Muscle layer of duodenum (tissue), 2 donors: Measurements from ENCODE around the gene LRRC32.

Source experiments
- H3K27ac ChIP-seq: one replicate; pipeline ENCODE4 v1.7.0; 2013; ENCODE audit warnings: mild to moderate bottlenecking, low read length
- H3K27me3 ChIP-seq: one replicate; pipeline ENCODE4 v1.7.0; 2013; ENCODE audit warnings: low read depth, mild to moderate bottlenecking, control low read depth, low read length
- H3K36me3 ChIP-seq, 2 donors: one replicate each; pipeline ENCODE4 v1.7.0; 2013; ENCODE audit warnings: low read length in 2 of 2, control low read depth in 1 of 2, mild to moderate bottlenecking in 1 of 2; ENCODE audit not compliant: insufficient read depth in 2 of 2, control insufficient read depth in 1 of 2
- H3K4me1 ChIP-seq, 2 donors: one replicate each; pipeline ENCODE4 v1.7.0; 2013; ENCODE audit warnings: low read length in 2 of 2, mild to moderate bottlenecking in 2 of 2, control low read depth in 1 of 2, moderate library complexity in 1 of 2; ENCODE audit not compliant: insufficient read depth in 2 of 2, control insufficient read depth in 1 of 2
- H3K4me3 ChIP-seq, 2 donors: one replicate each; pipeline ENCODE4 v1.7.0; 2013; ENCODE audit warnings: low read length in 2 of 2, low read depth in 1 of 2, mild to moderate bottlenecking in 1 of 2
- H3K9me3 ChIP-seq, 2 donors: one replicate each; pipeline ENCODE4 v1.7.0; 2013; ENCODE audit warnings: low read length in 2 of 2, control low read depth in 1 of 2, mild to moderate bottlenecking in 1 of 2; ENCODE audit not compliant: control insufficient read depth in 1 of 2
- donor health status: healthy.

LRRC32 gene

DNA sequence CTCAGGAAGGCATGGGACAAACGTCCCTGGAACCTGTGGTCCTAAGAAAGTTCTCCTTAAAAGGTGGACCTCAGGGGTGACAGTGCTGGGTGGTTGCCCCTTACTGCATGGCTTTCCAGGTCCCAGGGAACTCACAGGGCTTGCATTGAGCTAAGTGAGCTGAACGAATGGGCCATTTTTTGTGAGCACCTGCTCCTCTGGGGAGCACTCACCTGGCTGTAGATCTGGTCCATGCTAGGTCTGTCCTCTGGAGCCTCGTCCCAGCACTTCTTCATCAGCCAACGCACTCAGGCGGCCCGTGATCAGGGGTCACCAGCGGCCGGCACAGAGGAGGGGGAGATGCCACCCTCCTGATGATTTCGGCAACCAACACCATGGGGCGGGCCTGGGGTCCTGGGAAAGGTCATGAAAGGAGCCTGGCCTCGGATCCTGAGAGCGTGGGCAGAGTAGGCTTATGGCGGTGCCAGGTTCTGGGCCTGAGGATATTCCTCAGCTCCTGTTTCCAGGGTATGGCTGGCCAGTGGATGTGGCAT lies 36.8 kb upstream of the LRRC32 start:
- Histone ChIP-seq H3K4me1 (no peaks in the 10 kb centered on the region), H3K36me3 (no peaks in the 10 kb centered on the region), H3K27ac (no peak overlapping the region), H3K9me3 (peaks cover 0 to 10% of the 10 kb centered on the region in 2 donors), H3K4me3 (no peak overlapping the region), H3K27me3 (no peaks in the 10 kb centered on the region)

DNA sequence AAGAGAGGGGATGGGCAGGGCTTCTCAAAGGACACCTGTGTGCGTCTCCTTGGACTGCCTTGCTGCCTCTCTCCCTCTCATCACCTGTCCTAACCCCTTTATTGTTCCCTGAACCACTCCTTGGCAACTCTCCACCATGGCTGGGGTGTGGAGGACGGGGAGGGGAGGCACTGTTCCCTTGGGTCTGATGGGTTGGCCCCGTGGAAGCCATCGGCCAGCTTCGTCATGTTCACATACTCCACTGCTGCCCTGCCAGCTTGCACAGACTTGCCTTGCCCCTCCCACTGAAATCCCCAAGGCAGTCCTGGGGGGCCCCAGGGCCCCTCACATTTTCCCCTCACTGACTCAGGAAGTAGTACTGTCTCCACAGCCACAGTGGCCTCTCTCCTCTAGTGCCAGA lies 36.1 kb upstream of the LRRC32 start:
- Histone ChIP-seq H3K4me1 (no peaks in the 10 kb centered on the region), H3K9me3 (peaks cover 0 to 10% of the 10 kb centered on the region in 2 donors), H3K27ac (no peak overlapping the region), H3K4me3 (no peak overlapping the region), H3K36me3 (no peaks in the 10 kb centered on the region), H3K27me3 (no peaks in the 10 kb centered on the region)

DNA sequence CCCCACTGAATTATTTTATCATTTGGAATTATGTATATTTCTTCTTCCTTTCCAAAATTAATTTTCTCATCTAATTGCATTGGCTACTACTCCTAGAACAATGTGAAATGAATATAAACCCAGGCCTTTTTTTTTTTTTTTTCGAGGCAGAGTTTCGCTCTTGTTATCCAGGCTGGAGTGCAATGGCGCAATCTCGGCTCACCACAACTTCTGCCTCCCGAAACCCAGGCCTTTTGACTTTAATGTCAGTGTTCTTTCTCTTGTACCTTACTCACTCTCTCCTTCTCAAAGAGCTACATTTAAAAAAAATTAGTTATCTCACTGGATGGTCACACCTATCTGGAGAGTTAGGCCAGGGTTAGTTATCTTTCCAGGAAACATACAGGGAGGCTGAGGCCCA lies 35.3 kb upstream of the LRRC32 start:
- H3K9me3 ChIP-seq: peaks cover 0 to 10% of the 10 kb centered on the region in 2 donors
- no peak overlapping the region for H3K27ac ChIP-seq
- no peaks in the 10 kb centered on the region for H3K27me3 ChIP-seq
- peaks cover 0 to 3% of the 10 kb centered on the region in 2 donors for H3K4me1 ChIP-seq
- H3K4me3 ChIP-seq: no peak overlapping the region
- H3K36me3 ChIP-seq: no peaks in the 10 kb centered on the region

DNA sequence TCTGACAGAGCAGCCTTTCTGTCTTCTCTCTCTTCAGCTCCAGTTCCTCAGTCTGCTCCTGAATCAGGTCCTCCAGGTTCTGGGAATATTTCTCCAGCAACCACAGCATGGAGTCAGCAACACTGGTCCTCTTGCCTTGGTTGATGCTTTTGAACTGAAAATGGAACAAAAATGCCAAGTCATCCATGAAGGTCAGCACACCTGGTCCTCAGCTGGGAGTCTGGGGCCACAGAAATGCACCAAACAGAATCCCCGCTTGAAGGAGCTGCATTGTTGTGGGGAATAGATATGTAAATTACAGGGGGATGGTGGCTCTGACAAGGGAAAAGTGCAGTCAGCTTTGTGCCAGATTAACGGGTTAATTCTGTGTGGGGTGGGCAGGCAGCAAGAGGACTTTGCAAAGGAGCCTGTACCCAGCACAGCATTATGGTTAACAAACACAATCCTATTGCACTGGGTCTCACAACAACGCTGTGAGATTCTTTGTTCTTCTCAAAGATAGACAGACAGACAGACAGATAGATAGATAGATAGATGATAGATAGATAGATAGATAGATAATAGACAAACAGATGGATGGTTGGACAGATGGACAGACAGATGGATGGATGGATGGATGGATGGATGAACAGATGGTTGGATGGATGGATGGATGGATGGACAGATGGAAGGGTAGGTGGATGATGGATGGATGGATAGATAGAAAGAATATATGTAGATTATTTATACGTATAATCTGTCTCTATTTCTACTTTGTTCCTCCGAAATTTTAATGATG lies 33.8 kb upstream of the LRRC32 start:
- no peak overlapping the region for H3K4me3 ChIP-seq
- H3K4me1 ChIP-seq: peaks cover 0 to 5% of the 10 kb centered on the region in 2 donors
- no peaks in the 10 kb centered on the region for H3K36me3 ChIP-seq
- H3K9me3 ChIP-seq: peaks cover 0 to 10% of the 10 kb centered on the region in 2 donors
- no peak overlapping the region for H3K27ac ChIP-seq
- no peaks in the 10 kb centered on the region for H3K27me3 ChIP-seq

DNA sequence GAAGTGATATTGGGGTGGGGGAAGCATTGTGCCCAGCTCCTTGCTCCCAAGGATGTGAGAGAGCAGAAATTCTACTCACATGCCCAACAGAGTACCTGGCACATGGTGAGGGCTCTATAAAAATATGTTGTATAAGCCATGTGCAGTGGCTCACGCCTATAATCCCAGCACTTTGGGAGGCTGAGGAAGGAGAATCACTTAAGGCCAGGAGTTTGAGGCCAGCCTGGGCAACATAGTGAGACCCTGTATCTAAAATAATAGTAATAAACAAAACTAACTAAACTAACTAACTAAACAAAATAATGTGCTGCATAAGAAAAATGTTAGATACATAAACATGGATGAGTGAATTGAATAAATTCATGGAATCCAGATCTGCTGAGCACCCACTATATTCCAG lies 33.2 kb upstream of the LRRC32 start:
- Histone ChIP-seq H3K4me1 (peaks cover 0 to 5% of the 10 kb centered on the region in 2 donors), H3K9me3 (peaks cover 0 to 10% of the 10 kb centered on the region in 2 donors), H3K4me3 (no peak overlapping the region), H3K36me3 (no peaks in the 10 kb centered on the region), H3K27ac (no peak overlapping the region), H3K27me3 (no peaks in the 10 kb centered on the region)

DNA sequence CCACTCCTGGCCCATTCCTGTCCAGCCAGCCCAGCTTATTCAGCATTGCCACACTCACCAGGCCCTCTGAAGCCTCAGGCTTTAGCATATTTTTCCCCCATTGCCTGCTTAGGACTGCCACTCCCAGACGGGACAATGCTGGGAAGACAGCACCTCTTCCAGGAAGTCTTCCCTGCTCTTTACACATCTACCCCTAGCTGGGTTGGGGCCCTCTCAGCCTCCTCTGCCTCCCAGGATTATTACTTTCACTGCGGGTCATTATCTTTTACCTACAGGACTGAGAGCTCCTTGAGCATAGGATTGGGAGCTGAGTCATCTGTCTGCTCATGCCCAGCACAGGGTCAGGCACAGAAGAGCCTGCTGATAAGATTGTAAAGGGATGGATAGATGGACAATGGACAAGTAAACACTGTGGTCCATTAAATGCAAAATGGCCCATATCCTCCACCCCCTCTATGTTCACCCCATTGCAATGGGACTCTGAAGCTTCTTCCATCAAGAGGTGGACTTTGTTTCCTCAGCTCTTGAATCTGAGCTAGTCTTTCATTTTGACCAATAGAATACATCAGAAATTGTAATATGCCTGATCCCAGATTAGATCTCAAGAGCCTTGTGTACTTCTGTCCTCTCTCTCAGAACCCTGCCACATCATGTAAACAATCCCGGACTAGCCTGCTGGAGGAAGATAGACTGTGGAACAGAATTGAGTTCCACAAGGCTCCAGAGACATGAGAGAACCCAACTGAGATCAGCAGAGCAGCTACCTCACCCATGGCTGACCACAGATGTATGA lies 32.0 kb upstream of the LRRC32 start:
- no peaks in the 10 kb centered on the region for H3K27me3 ChIP-seq
- H3K4me3 ChIP-seq: no peak overlapping the region
- peaks cover 0 to 5% of the 10 kb centered on the region in 2 donors for H3K4me1 ChIP-seq
- no peaks in the 10 kb centered on the region for H3K36me3 ChIP-seq
- no peak overlapping the region for H3K27ac ChIP-seq
- H3K9me3 ChIP-seq: peaks cover 0 to 10% of the 10 kb centered on the region in 2 donors

DNA sequence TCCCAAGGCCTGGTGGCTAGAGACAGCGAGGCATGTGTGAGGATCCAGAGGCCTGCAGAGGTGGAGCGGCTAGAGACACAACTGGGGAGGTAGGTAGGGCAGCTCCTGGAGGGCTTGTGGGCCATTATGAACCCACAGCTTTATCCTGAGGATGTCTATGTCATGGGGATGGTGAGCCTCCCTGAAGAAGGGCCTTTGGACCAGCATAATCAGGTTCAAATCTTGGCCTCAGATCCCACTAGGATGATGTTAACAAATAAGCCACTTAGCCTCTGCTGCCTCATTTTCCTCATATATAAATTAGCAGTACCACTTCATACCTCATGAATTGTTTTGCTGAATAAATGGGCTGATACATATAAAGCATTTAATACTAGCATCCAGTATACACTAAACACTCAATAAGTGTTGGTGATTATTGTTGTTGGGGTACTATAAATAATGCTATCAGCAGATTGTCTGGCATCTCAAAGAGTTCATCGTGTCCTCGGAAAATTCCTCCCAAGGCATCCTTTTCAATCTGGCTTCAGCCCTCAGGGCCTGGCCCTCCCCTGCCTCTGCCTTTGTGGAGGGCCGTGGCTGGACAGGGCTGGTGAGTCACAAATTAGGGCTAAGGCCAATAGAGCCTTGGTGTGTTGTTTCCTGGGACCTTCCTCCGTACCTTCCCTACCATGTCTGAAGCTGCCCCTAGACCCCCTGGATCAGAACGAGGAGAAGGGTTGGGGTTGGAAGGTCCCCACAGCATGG lies 30.9 kb upstream of the LRRC32 start:
- Histone ChIP-seq H3K36me3 (no peaks in the 10 kb centered on the region), H3K4me3 (no peak overlapping the region), H3K27ac (no peak overlapping the region), H3K4me1 (peaks cover 0 to 5% of the 10 kb centered on the region in 2 donors), H3K27me3 (no peaks in the 10 kb centered on the region), H3K9me3 (peaks cover 0 to 10% of the 10 kb centered on the region in 2 donors)

DNA sequence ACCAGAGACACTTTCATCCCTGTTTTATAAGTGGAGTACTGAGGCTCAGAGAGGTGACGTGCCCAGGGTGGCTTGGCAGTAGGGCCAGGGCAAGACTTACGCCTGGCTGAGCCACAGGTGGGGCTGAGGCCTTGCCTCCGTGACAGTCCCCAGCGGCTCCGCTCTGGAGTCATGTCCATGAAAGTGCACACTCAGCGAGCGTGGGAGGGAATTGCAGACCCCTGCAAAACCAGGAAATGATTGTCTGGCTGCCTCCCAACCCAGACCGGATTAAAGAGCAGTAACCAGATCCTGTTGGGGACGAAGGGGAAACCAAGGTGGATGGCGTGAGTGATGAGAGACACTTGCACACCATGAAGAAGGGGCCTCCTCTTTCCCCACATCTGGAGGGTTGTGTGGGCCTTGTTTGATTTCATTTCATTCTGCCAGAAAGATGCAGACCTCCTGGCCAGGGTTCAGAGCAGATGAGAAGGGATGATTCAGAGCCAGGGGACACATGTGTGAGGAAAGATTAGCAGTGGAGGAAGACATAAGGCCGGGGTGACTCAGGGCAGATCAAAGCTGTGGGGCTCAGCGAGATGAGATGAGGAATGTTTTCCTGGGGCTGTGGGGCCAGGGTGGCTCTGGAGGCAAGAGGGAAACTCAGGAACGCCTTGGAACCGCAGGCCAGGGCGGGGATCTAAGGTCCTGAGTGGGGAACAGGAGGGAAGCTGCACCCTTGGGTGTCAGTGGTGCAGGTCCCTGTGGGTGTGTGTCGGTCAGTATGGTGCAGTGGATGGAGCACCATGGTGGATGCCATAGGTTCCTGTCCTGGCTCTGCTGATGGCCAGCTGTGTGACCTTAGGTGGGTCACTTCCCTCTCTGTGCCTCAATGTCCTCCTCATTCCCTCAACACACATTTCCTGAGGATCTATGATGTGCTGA lies 29.9 kb upstream of the LRRC32 start:
- Histone ChIP-seq H3K27me3 (no peaks in the 10 kb centered on the region), H3K36me3 (no peaks in the 10 kb centered on the region), H3K4me1 (peaks cover 0 to 5% of the 10 kb centered on the region in 2 donors), H3K4me3 (no peak overlapping the region), H3K27ac (no peak overlapping the region), H3K9me3 (peaks cover 0 to 4% of the 10 kb centered on the region in 2 donors)

DNA sequence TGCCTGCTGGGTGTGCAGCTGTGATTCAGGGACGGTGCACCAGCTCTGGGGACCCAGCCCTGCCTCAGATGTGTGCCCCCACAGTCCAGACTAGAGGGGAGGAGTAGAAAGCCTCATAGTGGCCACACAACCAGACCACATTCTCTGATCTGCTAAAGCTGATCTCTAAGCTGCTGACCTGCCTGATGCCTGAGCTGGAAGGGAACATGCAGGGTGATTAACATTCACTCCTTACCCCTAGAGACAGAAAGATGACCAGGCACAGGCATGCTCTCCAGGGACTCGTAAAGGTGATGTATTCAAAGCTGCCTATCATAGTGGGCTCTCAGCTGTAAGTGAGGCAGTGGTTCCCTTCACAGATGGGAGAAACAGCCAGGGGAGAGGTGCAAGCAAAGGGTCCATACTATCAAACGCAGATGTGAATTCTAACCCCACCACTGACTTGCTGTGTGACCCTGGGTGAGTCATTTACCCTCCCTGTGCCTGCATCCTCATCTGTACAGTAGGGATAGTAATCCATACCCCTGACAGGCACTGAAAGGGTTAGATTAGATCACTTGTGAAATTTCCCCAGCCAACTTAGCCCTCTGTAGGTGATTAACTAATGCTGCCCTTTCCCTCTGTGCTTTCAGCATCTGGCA lies 29.0 kb upstream of the LRRC32 start:
- Histone ChIP-seq H3K4me3 (no peak overlapping the region), H3K4me1 (peaks cover 0 to 5% of the 10 kb centered on the region in 2 donors), H3K27me3 (no peaks in the 10 kb centered on the region), H3K27ac (no peak overlapping the region), H3K9me3 (no peaks in the 10 kb centered on the region), H3K36me3 (no peaks in the 10 kb centered on the region)
